Endothelial cell (in vitro differentiated cells): Measurements from ENCODE around the gene RNF224. TPM values are rescaled to one million over a fixed set of nuclear protein-coding genes. Genes with fewer than 3 reads are reported as not detected.
"Not testable (repeated sequence)": the region's sequence is repeated elsewhere in the genome, so short reads cannot be mapped to it uniquely, and the experiment has no call there.

Experiments
- DNase-seq: peaks from one replicate; pipeline ENCODE4 v3.0.0; 2021; ENCODE audit warnings: low spot score
- H3K27ac Mint-ChIP-seq: one replicate; pipeline ENCODE4 v1.8.0; 2021; ENCODE audit warnings: mixed read lengths, inconsistent platforms; ENCODE audit not compliant: unreplicated experiment
- H3K27me3 Mint-ChIP-seq: one replicate; pipeline ENCODE4 v1.8.0; 2021; ENCODE audit warnings: mild to moderate bottlenecking, moderate library complexity, mixed read lengths, inconsistent platforms; ENCODE audit not compliant: unreplicated experiment
- H3K36me3 Mint-ChIP-seq: one replicate; pipeline ENCODE4 v1.8.0; 2021; ENCODE audit warnings: mild to moderate bottlenecking, low read depth, mixed read lengths, inconsistent platforms; ENCODE audit not compliant: unreplicated experiment
- H3K4me1 Mint-ChIP-seq: one replicate; pipeline ENCODE4 v1.8.0; 2021; ENCODE audit warnings: mild to moderate bottlenecking, mixed read lengths, inconsistent platforms; ENCODE audit not compliant: unreplicated experiment
- H3K4me3 Mint-ChIP-seq: one replicate; pipeline ENCODE4 v1.8.0; 2021; ENCODE audit warnings: mild to moderate bottlenecking, mixed read lengths, inconsistent platforms; ENCODE audit not compliant: unreplicated experiment
- H3K9me3 Mint-ChIP-seq: one replicate; pipeline ENCODE4 v1.8.0; 2021; ENCODE audit warnings: mixed read lengths, inconsistent platforms; ENCODE audit not compliant: unreplicated experiment
- CTCF ChIP-seq: fragments of 200-600 bp; sonication (generic); IDR thresholded peaks from one replicate; pipeline ENCODE4 v1.5.0; 2021; ENCODE audit warnings: antibody characterized with exemption; ENCODE audit not compliant: unreplicated experiment
- total RNA-seq: library from RNA; stranded (reverse); fragmentation: NEBNext Ultra II Directional; extraction: Animal tissue kit (Norgen Biotek cat#: 25700); gene quantifications from one replicate; pipeline ENCODE4 v1.2.1, GENCODE V29; 2021; ENCODE audit not compliant: unreplicated experiment

The RNF224 gene
- total RNA-seq, 1 donor from 2014 or later = not detected

GRCh38 chr9:137236238-137236935 is 9.1 kb downstream of the RNF224 start:
- peak; percentile 96 for TF ChIP-seq CTCF
- no peaks in the 10 kb centered on the region for H3K9me3 Mint-ChIP-seq
- peaks cover 8% of the 10 kb centered on the region for H3K27me3 Mint-ChIP-seq
- H3K4me3 Mint-ChIP-seq = no peak overlapping the region
- peak; percentile 92 for DNase-seq
- peaks cover 2% of the 10 kb centered on the region for H3K4me1 Mint-ChIP-seq
- peaks cover 3% of the 10 kb centered on the region for H3K36me3 Mint-ChIP-seq
- no peak overlapping the region for H3K27ac Mint-ChIP-seq

GRCh38 chr9:137236936-137237421 is 9.7 kb downstream of the RNF224 start:
- Mint-ChIP-seq H3K4me1 (peaks cover 3% of the 10 kb centered on the region), H3K36me3 (peaks cover 3% of the 10 kb centered on the region), H3K9me3 (no peaks in the 10 kb centered on the region), H3K27me3 (peaks cover 8% of the 10 kb centered on the region), H3K27ac (no peak overlapping the region), H3K4me3 (no peak overlapping the region)
- TF ChIP-seq CTCF = no peak
- DNase-seq = no peak

- Mint-ChIP-seq H3K4me1 (peaks cover 14% of the 10 kb centered on the region), H3K9me3 (no peaks in the 10 kb centered on the region), H3K36me3 (peaks cover 11% of the 10 kb centered on the region), H3K4me3 (no peak overlapping the region), H3K27me3 (peaks cover 17% of the 10 kb centered on the region), H3K27ac (no peak overlapping the region)
- no peak for TF ChIP-seq CTCF
- DNase-seq = no peak
Measured at GRCh38 chr9:137237759-137238726, 10.7 kb downstream of the RNF224 start.

DNA sequence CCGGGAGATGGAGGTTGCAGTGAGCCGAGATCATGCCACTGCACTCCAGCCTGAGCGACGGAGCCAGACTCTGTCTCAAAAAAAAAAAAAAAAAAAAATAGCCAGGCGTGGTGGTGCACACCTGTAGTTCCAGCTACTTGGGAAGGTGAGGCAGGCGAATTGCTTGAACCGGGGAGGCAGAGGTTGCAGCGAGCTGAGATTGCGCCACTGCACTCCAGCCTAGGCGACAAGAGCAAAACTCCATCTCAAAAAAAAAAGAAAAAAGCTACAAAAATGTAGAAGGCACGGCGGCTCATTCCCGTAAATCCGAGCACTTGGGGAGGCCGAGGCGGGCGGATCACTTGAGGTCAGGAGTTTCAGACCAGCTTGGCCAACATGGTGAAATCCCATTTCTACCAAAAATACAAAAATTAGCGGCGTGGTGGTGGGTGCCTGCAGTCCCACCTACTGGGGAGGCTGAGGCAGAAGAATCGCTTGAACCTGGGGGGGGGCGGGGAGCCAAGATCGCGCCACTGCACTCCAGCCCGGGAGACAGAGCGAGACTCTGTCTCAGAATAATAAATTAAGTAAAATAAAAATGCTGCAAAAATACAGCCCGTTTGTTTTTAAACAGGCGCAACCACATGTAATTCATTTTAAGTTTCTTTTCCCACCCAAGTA is 12.4 kb downstream of the RNF224 start:
- H3K9me3 Mint-ChIP-seq, DNase-seq: not testable (repeated sequence)
- peaks cover 11% of the 10 kb centered on the region for H3K36me3 Mint-ChIP-seq
- H3K27ac Mint-ChIP-seq = peak overlapping the region; percentile 57
- peaks cover 18% of the 10 kb centered on the region for H3K27me3 Mint-ChIP-seq
- peaks cover 27% of the 10 kb centered on the region for H3K4me1 Mint-ChIP-seq
- peak overlapping the region; percentile 74 for H3K4me3 Mint-ChIP-seq

DNA sequence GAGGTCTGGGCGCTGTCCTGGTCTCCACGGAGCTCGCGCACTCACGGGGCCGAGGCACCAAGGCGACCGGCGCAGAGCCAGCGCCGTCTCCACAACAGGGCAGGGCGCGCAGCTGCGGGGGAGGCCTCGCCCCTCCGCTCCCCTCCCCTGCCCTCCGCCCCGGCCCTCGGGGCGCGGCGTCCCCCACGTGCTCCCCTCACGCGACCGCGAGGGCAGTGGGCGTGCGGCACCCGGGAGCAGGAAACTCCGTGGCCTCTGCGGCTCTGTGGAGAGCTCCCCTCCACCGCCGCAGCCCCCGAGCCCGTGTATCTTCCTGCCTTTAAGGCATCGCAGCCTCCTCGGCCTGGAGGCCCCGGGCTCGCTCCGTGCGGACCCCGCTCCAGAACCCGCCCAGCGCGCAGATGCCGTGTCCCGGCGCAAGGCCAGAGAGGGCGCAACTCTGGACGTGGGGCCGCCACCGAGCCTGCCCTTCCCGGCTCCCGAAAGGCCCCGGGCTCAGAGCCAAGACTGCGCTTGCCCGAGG is 13.1 kb downstream of the RNF224 start:
- H3K9me3 Mint-ChIP-seq = no peaks in the 10 kb centered on the region
- H3K27me3 Mint-ChIP-seq = peaks cover 18% of the 10 kb centered on the region
- H3K4me1 Mint-ChIP-seq = peaks cover 27% of the 10 kb centered on the region
- TF ChIP-seq CTCF = no peak
- H3K4me3 Mint-ChIP-seq = no peak overlapping the region
- DNase-seq = peak; percentile 46
- H3K27ac Mint-ChIP-seq = no peak overlapping the region
- peaks cover 11% of the 10 kb centered on the region for H3K36me3 Mint-ChIP-seq
